ENCODE data around the gene AGXT2.

GRCh38 chr5:35024911-35025510 lies 22.7 kb downstream of the AGXT2 start:
- TF ChIP-seq GABPA (IDR thresholded peaks at IDR 0.05 in 1 of 2, conservative IDR thresholded peaks at IDR 0.05 in 1 of 2) (no peak), CTCF (IDR thresholded peaks at IDR 0.05; ENCODE audit: low read depth, low read length, missing input control) (no peak), ATF3 (IDR thresholded peaks at IDR 0.05) (no peak), SP1 (IDR thresholded peaks at IDR 0.05) (no peak), RXRA (IDR thresholded peaks at IDR 0.05) (peak; percentile 13 to 54), MAX (IDR thresholded peaks at IDR 0.05) (no peak), HNF4G (IDR thresholded peaks at IDR 0.05) (no peak), RAD21 (IDR thresholded peaks at IDR 0.05) (no peak), TAF1 (conservative IDR thresholded peaks at IDR 0.05) (no peak), YY1 (IDR thresholded peaks at IDR 0.05) (no peak), FOXA1 (IDR thresholded peaks at IDR 0.05) (no peak), FOXA2 (IDR thresholded peaks at IDR 0.05) (no peak)
